HepG2 (cell line): ENCODE results near the gene SNRNP200. TPM values are rescaled to one million over a fixed set of nuclear protein-coding genes. Genes with fewer than 3 reads are reported as not detected.

Experiments used
- ATF7 ChIP-seq, 2 experiments: fragments of 450-650 bp in 1 of 2; sonication (generic) in 1 of 2; formaldehyde crosslinking in 1 of 2; IDR thresholded peaks; 2 replicates each; pipeline versions ENCODE4 v1.4.0 to v1.6.1; 2016 to 2020; ENCODE audit warnings: antibody characterized with exemption in 1 of 2, mild to moderate bottlenecking in 1 of 2, missing genetic modification reagents in 1 of 2
- BRCA1 ChIP-seq: sonication (generic); formaldehyde crosslinking; IDR thresholded peaks from 2 replicates; pipeline ENCODE4 v1.4.0; 2020; ENCODE audit warnings: missing genetic modification reagents
- HDAC2 ChIP-seq: sonication (generic); formaldehyde crosslinking; IDR thresholded peaks from 2 replicates; pipeline ENCODE4 v1.4.0; 2020; ENCODE audit warnings: missing genetic modification reagents
- JUNB ChIP-seq: sonication (generic); formaldehyde crosslinking; IDR thresholded peaks from 2 replicates; pipeline ENCODE4 v1.8.0; 2022; ENCODE audit warnings: missing genetic modification reagents, mild to moderate bottlenecking, borderline replicate concordance
- MBNL3 ChIP-seq: fragments of 250-450 bp; sonication (Bioruptor Pico); conservative IDR thresholded peaks from 2 replicates; pipeline ENCODE4 v1.8.0; 2022; ENCODE audit warnings: mild to moderate bottlenecking, inconsistent platforms
- NAIF1 ChIP-seq: sonication (generic); formaldehyde crosslinking; IDR thresholded peaks from 2 replicates; pipeline ENCODE4 v1.5.0; 2020; ENCODE audit warnings: mild to moderate bottlenecking, missing genetic modification reagents, borderline replicate concordance
- NFKB2 ChIP-seq: sonication (generic); formaldehyde crosslinking; IDR thresholded peaks from 2 replicates; pipeline ENCODE4 v1.4.0; 2020; ENCODE audit warnings: missing genetic modification reagents, borderline replicate concordance
- POLR2A ChIP-seq, 2 experiments: IDR thresholded peaks; 2 replicates each; pipeline ENCODE4 v1.6.1; 2011; ENCODE audit warnings: low read depth in 2 of 2, low read length in 2 of 2, mild to moderate bottlenecking in 1 of 2, moderate library complexity in 1 of 2; ENCODE audit not compliant: insufficient read depth in 1 of 2
- SIX4 ChIP-seq: sonication (generic); formaldehyde crosslinking; IDR thresholded peaks from 2 replicates; pipeline ENCODE4 v1.4.0; 2020; ENCODE audit warnings: missing genetic modification reagents
- ZBTB20 ChIP-seq: sonication (generic); formaldehyde crosslinking; IDR thresholded peaks from 2 replicates; pipeline ENCODE4 v1.8.1; 2023; ENCODE audit warnings: missing genetic modification reagents, low read depth, mild to moderate bottlenecking, borderline replicate concordance
- ZMAT5 ChIP-seq: sonication (generic); formaldehyde crosslinking; IDR thresholded peaks from 2 replicates; pipeline ENCODE4 v1.5.0; 2020; ENCODE audit warnings: mild to moderate bottlenecking, low read depth, missing genetic modification reagents, borderline replicate concordance
- ZNF207 ChIP-seq: fragments of 450-650 bp; IDR thresholded peaks from 2 replicates; pipeline ENCODE4 v1.6.1; 2016; ENCODE audit warnings: antibody characterized with exemption, borderline replicate concordance
- ZNF3 ChIP-seq: IDR thresholded peaks from 2 replicates; pipeline ENCODE4 v1.7.0; 2017; ENCODE audit warnings: inconsistent platforms
- ZNF34 ChIP-seq: sonication (generic); formaldehyde crosslinking; IDR thresholded peaks from 2 replicates; pipeline ENCODE4 v1.4.0; 2020; ENCODE audit warnings: mild to moderate bottlenecking, missing genetic modification reagents, borderline replicate concordance
- ZNF44 ChIP-seq: sonication (generic); formaldehyde crosslinking; IDR thresholded peaks from 2 replicates; pipeline ENCODE4 v1.5.1; 2020; ENCODE audit warnings: mild to moderate bottlenecking, missing genetic modification reagents
- ZNF572 ChIP-seq: sonication (generic); formaldehyde crosslinking; IDR thresholded peaks from 2 replicates; pipeline ENCODE4 v1.5.1; 2020; ENCODE audit warnings: mild to moderate bottlenecking, missing genetic modification reagents
- ZNF678 ChIP-seq: sonication (generic); formaldehyde crosslinking; IDR thresholded peaks from 2 replicates; pipeline ENCODE4 v1.4.0; 2020; ENCODE audit warnings: mild to moderate bottlenecking, missing genetic modification reagents
- ZNF879 ChIP-seq: sonication (generic); formaldehyde crosslinking; IDR thresholded peaks from 2 replicates; pipeline ENCODE4 v1.8.1; 2023; ENCODE audit warnings: missing genetic modification reagents
- ZSCAN21 ChIP-seq: sonication (generic); formaldehyde crosslinking; IDR thresholded peaks from 2 replicates; pipeline ENCODE4 v1.8.0; 2022; ENCODE audit warnings: mild to moderate bottlenecking, missing genetic modification reagents, moderate library complexity, borderline replicate concordance
- polyA plus RNA-seq, 8 experiments: library from polyadenylated mRNA; depleted of rRNA in 3 of 8; stranded (reverse) in 7 of 8; unstranded in 1 of 8; fragments of >200 nt; fragmentation: Illumina TruSeq in 4 of 8; extraction: Trizol in 4 of 8; gene quantifications; 2 replicates each; pipeline versions ENCODE4 v1.2.1 to v1.2.3, GENCODE V29; 2011 to 2016; ENCODE audit warnings: low read depth in 4 of 8, missing spikeins in 1 of 8, mixed read lengths in 1 of 8; ENCODE audit not compliant: insufficient read depth in 1 of 8
- total RNA-seq, 5 experiments: library from RNA; depleted of rRNA; stranded (reverse); fragments of >200 nt; fragmentation: Illumina TruSeq; extraction: Trizol; gene quantifications; 2 replicates each; pipeline ENCODE4 v1.2.3, GENCODE V29; 2016; ENCODE audit warnings: low read depth in 1 of 5
- TF ChIP-seq, protein P1 (sequence below): sonication (generic); formaldehyde crosslinking; IDR thresholded peaks from 2 replicates; pipeline ENCODE4 v1.5.0; 2020; ENCODE audit warnings: mild to moderate bottlenecking, missing genetic modification reagents
- TF ChIP-seq, protein P2 (sequence below): sonication (generic); formaldehyde crosslinking; IDR thresholded peaks from 2 replicates; pipeline ENCODE4 v1.4.0; 2020; ENCODE audit warnings: missing genetic modification reagents, mild to moderate bottlenecking, borderline replicate concordance
- TF ChIP-seq, protein P3 (sequence below): sonication (generic); formaldehyde crosslinking; IDR thresholded peaks from 2 replicates; pipeline ENCODE4 v1.9.0; 2022; ENCODE audit warnings: missing genetic modification reagents, mild to moderate bottlenecking, borderline replicate concordance

The SNRNP200 gene
- total and polyA plus RNA-seq, 2 of the 13 experiments (the other 11 are each of a cell fraction or from before 2014, with no cell fraction given), result 99.0 to 232 TPM

DNA sequence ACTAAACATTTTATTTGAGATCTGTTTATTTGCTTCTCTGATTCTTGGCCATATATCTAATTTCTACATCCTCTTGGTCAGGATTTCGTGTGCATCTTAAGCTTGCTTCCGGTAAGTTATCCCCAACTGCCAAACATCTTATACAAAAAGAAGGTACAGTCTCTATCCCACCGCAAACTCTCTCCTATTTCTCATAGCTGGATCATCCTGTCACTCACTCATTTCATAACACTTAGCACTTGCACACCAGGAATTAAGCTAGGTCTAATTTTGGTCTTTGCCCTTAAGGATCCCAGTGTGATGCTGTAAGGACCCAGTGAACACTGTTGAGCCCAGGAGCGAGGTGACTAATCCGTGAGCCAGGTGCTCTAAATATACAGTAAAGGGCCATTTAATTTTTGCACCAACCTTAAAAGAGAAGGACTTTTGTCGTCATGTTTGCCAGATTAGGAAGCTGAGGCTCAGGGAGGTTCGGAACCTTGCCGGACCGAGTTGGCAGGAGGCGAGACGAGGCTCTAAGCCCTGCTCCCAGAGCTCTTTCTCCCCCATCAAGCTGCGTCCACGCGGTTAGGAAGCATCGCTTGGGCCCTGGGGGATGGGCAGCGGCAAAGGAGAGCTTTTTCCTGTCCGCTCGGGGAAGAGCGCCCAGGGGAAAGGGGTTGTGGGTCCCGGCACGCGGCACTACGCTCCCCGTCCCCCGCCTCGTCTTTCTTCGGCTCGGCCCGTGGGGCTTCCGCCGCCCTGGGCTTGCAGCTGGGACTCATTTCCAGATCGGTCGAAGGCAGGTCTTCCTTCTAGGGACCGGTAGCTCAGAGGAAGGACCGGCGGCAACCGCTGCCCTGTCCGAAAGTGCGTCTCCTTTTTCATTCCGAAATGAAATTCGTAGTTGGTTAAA, 15.6 kb upstream of the SNRNP200 start (continued):
- TF ChIP-seq ZSCAN21 (CRISPR knock-in tag) (0 out of 2 replicates have a peak, but pooled peaks have one; percentile 62), SIX4 (CRISPR knock-in tag) (no peak), ZNF34 (CRISPR knock-in tag) (no peak), HDAC2 (CRISPR knock-in tag) (peak; percentile 14; the same call in 1 of the 2 replicates), JUNB (CRISPR knock-in tag) (no peak), ZNF44 (CRISPR knock-in tag) (peak; percentile 86; the same call in 1 of the 2 replicates), ZBTB20 (CRISPR knock-in tag) (no peak), ATF7 (IDR thresholded peaks at IDR 0.05) (no peak), ATF7 (CRISPR knock-in tag; IDR thresholded peaks at IDR 0.05) (no peak), BRCA1 (CRISPR knock-in tag) (no peak), ZNF207 (no peak), POLR2A (IDR thresholded peaks at IDR 0.05; ENCODE audit: insufficient read depth in 1 of 2, low read depth in 2 of 2, low read length in 2 of 2) (no peak), NFKB2 (CRISPR knock-in tag) (no peak; the same call in 1 of the 2 replicates), ZMAT5 (CRISPR knock-in tag) (no peak), ZNF879 (no peak), NAIF1 (no peak), MBNL3 (CRISPR knock-in tag) (no peak), ZNF3 (CRISPR knock-in tag) (no peak), ZNF572 (CRISPR knock-in tag) (0 out of 2 replicates have a peak, but pooled peaks have one; percentile 27), ZNF678 (CRISPR knock-in tag) (0 out of 2 replicates have a peak, but pooled peaks have one; percentile 8)
- TF ChIP-seq, protein P1, sequence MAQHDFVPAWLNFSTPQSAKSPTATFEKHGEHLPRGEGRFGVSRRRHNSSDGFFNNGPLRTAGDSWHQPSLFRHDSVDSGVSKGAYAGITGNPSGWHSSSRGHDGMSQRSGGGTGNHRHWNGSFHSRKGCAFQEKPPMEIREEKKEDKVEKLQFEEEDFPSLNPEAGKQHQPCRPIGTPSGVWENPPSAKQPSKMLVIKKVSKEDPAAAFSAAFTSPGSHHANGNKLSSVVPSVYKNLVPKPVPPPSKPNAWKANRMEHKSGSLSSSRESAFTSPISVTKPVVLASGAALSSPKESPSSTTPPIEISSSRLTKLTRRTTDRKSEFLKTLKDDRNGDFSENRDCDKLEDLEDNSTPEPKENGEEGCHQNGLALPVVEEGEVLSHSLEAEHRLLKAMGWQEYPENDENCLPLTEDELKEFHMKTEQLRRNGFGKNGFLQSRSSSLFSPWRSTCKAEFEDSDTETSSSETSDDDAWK (CRISPR knock-in tag), result no peak
- TF ChIP-seq, protein P2, sequence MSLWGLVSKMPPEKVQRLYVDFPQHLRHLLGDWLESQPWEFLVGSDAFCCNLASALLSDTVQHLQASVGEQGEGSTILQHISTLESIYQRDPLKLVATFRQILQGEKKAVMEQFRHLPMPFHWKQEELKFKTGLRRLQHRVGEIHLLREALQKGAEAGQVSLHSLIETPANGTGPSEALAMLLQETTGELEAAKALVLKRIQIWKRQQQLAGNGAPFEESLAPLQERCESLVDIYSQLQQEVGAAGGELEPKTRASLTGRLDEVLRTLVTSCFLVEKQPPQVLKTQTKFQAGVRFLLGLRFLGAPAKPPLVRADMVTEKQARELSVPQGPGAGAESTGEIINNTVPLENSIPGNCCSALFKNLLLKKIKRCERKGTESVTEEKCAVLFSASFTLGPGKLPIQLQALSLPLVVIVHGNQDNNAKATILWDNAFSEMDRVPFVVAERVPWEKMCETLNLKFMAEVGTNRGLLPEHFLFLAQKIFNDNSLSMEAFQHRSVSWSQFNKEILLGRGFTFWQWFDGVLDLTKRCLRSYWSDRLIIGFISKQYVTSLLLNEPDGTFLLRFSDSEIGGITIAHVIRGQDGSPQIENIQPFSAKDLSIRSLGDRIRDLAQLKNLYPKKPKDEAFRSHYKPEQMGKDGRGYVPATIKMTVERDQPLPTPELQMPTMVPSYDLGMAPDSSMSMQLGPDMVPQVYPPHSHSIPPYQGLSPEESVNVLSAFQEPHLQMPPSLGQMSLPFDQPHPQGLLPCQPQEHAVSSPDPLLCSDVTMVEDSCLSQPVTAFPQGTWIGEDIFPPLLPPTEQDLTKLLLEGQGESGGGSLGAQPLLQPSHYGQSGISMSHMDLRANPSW, result no peak
- TF ChIP-seq, protein P3, sequence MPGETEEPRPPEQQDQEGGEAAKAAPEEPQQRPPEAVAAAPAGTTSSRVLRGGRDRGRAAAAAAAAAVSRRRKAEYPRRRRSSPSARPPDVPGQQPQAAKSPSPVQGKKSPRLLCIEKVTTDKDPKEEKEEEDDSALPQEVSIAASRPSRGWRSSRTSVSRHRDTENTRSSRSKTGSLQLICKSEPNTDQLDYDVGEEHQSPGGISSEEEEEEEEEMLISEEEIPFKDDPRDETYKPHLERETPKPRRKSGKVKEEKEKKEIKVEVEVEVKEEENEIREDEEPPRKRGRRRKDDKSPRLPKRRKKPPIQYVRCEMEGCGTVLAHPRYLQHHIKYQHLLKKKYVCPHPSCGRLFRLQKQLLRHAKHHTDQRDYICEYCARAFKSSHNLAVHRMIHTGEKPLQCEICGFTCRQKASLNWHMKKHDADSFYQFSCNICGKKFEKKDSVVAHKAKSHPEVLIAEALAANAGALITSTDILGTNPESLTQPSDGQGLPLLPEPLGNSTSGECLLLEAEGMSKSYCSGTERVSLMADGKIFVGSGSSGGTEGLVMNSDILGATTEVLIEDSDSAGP (CRISPR knock-in tag), result no peak; the same call in 1 of the 2 replicates
